Panc1 (cell line): ENCODE results near the gene NOX4. TPM values are rescaled to one million over a fixed set of nuclear protein-coding genes. Genes with fewer than 3 reads are reported as not detected.

Experiments
- ATAC-seq: fragments of 200-7000 bp; cut with Tn5 transposase; 2 replicates; pipeline ENCODE4 v1.9.1; 2020; ENCODE audit warnings: mild to moderate bottlenecking, moderate library complexity
- BruUV-seq: library from RNA; stranded (reverse); fragments of 400-500 nt; replicated peaks from 2 replicates; lab custom pipeline; 2021; lab: Mats Ljungman, UMichigan
- CTCF ChIA-PET: fragments of 300-600 bp; sonication (Branson Sonifier 250); formaldehyde crosslinking; loops from one replicate; lab custom pipeline; 2022; ENCODE audit warnings: antibody characterized with exemption; lab: Charles Lee
- POLR2A ChIA-PET: fragments of 300-600 bp; sonication (Branson Sonifier 250); formaldehyde crosslinking; loops from one replicate; lab custom pipeline; 2022; ENCODE audit warnings: antibody characterized with exemption; lab: Charles Lee
- DNase-seq: peaks from one replicate; pipeline ENCODE4 v3.0.0-alpha.2; 2010; ENCODE audit warnings: low read depth, low spot score
- H3K27ac ChIP-seq: 2 replicates; pipeline ENCODE4 v1.5.1; 2011; ENCODE audit warnings: mild to moderate bottlenecking, low read length, inconsistent platforms
- H3K27me3 ChIP-seq: fragments of 200-500 bp; sonication (Bioruptor generic); 2 replicates; pipeline ENCODE4 v1.6.0; 2014; ENCODE audit warnings: low read length, inconsistent platforms; ENCODE audit not compliant: control insufficient read depth, insufficient read depth
- H3K36me3 ChIP-seq: fragments of 200-500 bp; sonication (Bioruptor generic); 2 replicates; pipeline ENCODE4 v1.5.1; 2014; ENCODE audit warnings: inconsistent platforms, mild to moderate bottlenecking, low read length, moderate library complexity; ENCODE audit not compliant: control insufficient read depth, insufficient read depth
- H3K4me1 ChIP-seq: 2 replicates; pipeline ENCODE4 v1.5.1; 2011; ENCODE audit warnings: inconsistent platforms, mild to moderate bottlenecking, low read length, moderate library complexity; ENCODE audit not compliant: control insufficient read depth, insufficient read depth
- H3K4me3 ChIP-seq, 2 experiments: 2 replicates each; pipeline ENCODE4 v1.5.1; 2011 to 2012; ENCODE audit warnings: low read depth in 2 of 2, low read length in 2 of 2, mild to moderate bottlenecking in 2 of 2, inconsistent platforms in 1 of 2, moderate library complexity in 1 of 2
- H3K9me3 ChIP-seq: fragments of 200-500 bp; sonication (Bioruptor generic); 2 replicates; pipeline ENCODE4 v1.5.1; 2014; ENCODE audit warnings: low read depth, mild to moderate bottlenecking, inconsistent platforms, low read length, moderate library complexity; ENCODE audit not compliant: control insufficient read depth, insufficient read depth
- CTCF ChIP-seq: fragments of 450-650 bp; IDR thresholded peaks from 2 replicates; pipeline ENCODE4 v1.5.1; 2017; ENCODE audit warnings: mild to moderate bottlenecking
- POLR2AphosphoS5 ChIP-seq: IDR thresholded peaks from 2 replicates; pipeline ENCODE4 v1.6.1; 2012; ENCODE audit warnings: mild to moderate bottlenecking, low read depth, low read length, moderate library complexity
- REST ChIP-seq, 2 experiments: IDR thresholded peaks; 2 replicates each; pipeline ENCODE4 v1.6.1; 2011 to 2012; ENCODE audit warnings: low read depth in 2 of 2, control low read depth in 1 of 2, low read length in 1 of 2, mild to moderate bottlenecking in 1 of 2, moderate library complexity in 1 of 2; ENCODE audit not compliant: insufficient read depth in 1 of 2
- SIN3A ChIP-seq: IDR thresholded peaks from 2 replicates; pipeline ENCODE4 v1.6.1; 2012; ENCODE audit warnings: low read depth, mild to moderate bottlenecking, low read length, moderate library complexity, borderline replicate concordance; ENCODE audit not compliant: insufficient read depth
- TCF7L2 ChIP-seq: IDR thresholded peaks from 2 replicates; pipeline ENCODE4 v1.6.1; 2011; ENCODE audit warnings: mild to moderate bottlenecking, low read depth, low read length, inconsistent platforms
- in situ Hi-C: cut with HindIII; loops from 2 replicates; pipeline ENCODE4 v1.10.0; 2016; ENCODE audit warnings: low sequenced_read_pairs, low pct_unique_long_range_greater_than_20kb
- intact Hi-C: fragments of 100-400 bp; cut with micrococcal nuclease; formaldehyde crosslinking; loops from one replicate; pipeline ENCODE4 v1.10.0; 2022; ENCODE audit not compliant: unreplicated experiment
- total RNA-seq: library from RNA; stranded (reverse); gene quantifications from one replicate; pipeline ENCODE4 v1.2.1, GENCODE V29; 2021; ENCODE audit not compliant: unreplicated experiment

Gene NOX4
- total RNA-seq, 1 experiment from 2014 or later = not detected

GRCh38 chr11:89521792-89522191, 30.6 kb upstream of the NOX4 start:
- intact Hi-C loops = no loop called here
- Histone ChIP-seq H3K4me3 (no peak overlapping the region), H3K9me3 (no peaks in the 10 kb centered on the region), H3K27me3 (no peaks in the 10 kb centered on the region), H3K27ac (no peak overlapping the region), H3K36me3 (no peaks in the 10 kb centered on the region), H3K4me1 (no peaks in the 10 kb centered on the region)
- TF ChIP-seq TCF7L2 (no peak), CTCF (no peak)
- BruUV-seq = no TSS peak
- POLR2A ChIA-PET = no interaction called here
- in situ Hi-C loops = no loop called here
- CTCF ChIA-PET = no interaction called here
- ATAC-seq (no peak), DNase-seq (no peak)

GRCh38 chr11:89521294-89521693, 30.1 kb upstream of the NOX4 start:
- H3K9me3 ChIP-seq = no peaks in the 10 kb centered on the region
- H3K27me3 ChIP-seq = no peaks in the 10 kb centered on the region
- no peak for DNase-seq
- no peak for TF ChIP-seq CTCF
- TF ChIP-seq SIN3A = no peak
- TF ChIP-seq TCF7L2 = no peak
- no peak for TF ChIP-seq REST (IDR thresholded peaks at IDR 0.05; ENCODE audit: insufficient read depth in 1 of 2, low read depth in 2 of 2, low read length in 1 of 2)
- no peak for TF ChIP-seq POLR2AphosphoS5
- in situ Hi-C loops (no loop called here), intact Hi-C loops (no loop called here)
- no peak overlapping the region for H3K27ac ChIP-seq
- no TSS peak for BruUV-seq
- no peaks in the 10 kb centered on the region for H3K36me3 ChIP-seq
- no peak overlapping the region for H3K4me3 ChIP-seq
- no peaks in the 10 kb centered on the region for H3K4me1 ChIP-seq
- CTCF ChIA-PET = no interaction called here
- no peak for ATAC-seq
- POLR2A ChIA-PET = no interaction called here
